HFFc6 (cell line): ENCODE measurements around the gene CPD. TPM values are rescaled to one million over a fixed set of nuclear protein-coding genes. Genes with fewer than 3 reads are reported as not detected.
A peak's percentile ranks its signal among the peaks of the same experiment; 100 is the strongest.

Experiments
- DNase-seq: peaks from one replicate; pipeline ENCODE4 v3.0.0-alpha.2; 2018
- H3K27ac Mint-ChIP-seq: 2 replicates; pipeline ENCODE4 v1.8.0; 2020; ENCODE audit warnings: mild to moderate bottlenecking, mixed read lengths
- H3K27me3 Mint-ChIP-seq: 2 replicates; pipeline ENCODE4 v1.8.0; 2021; ENCODE audit warnings: mild to moderate bottlenecking, moderate library complexity, mixed read lengths; ENCODE audit not compliant: insufficient read depth
- H3K36me3 Mint-ChIP-seq: 2 replicates; pipeline ENCODE4 v1.8.0; 2021; ENCODE audit warnings: low read depth, mixed read lengths
- H3K4me1 Mint-ChIP-seq: 2 replicates; pipeline ENCODE4 v1.8.0; 2020; ENCODE audit warnings: low read depth, mixed read lengths
- H3K4me3 Mint-ChIP-seq: 2 replicates; pipeline ENCODE4 v1.8.0; 2020; ENCODE audit warnings: mild to moderate bottlenecking, moderate library complexity, mixed read lengths
- H3K9me3 Mint-ChIP-seq: 2 replicates; pipeline ENCODE4 v1.8.0; 2020; ENCODE audit warnings: mild to moderate bottlenecking, mixed read lengths
- total RNA-seq, 6 experiments: library from RNA; stranded (reverse); fragmentation: NEBNext Ultra II Directional; extraction: Animal tissue kit (Norgen Biotek cat#: 25700); gene quantifications; 2 replicates in 1 of 6; 3 replicates in 5 of 6; pipeline ENCODE4 v1.2.3, GENCODE V29; 2021
- TF ChIP-seq, protein P1 (sequence below): fragments of 200-600 bp; sonication (generic); IDR thresholded peaks from 2 replicates; pipeline ENCODE4 v1.5.0; 2021; ENCODE audit warnings: antibody characterized with exemption, mild to moderate bottlenecking

CPD gene
- total RNA-seq, 6 experiments from 2014 or later: 45.9 to 57.4 (median 49.7) TPM

DNA sequence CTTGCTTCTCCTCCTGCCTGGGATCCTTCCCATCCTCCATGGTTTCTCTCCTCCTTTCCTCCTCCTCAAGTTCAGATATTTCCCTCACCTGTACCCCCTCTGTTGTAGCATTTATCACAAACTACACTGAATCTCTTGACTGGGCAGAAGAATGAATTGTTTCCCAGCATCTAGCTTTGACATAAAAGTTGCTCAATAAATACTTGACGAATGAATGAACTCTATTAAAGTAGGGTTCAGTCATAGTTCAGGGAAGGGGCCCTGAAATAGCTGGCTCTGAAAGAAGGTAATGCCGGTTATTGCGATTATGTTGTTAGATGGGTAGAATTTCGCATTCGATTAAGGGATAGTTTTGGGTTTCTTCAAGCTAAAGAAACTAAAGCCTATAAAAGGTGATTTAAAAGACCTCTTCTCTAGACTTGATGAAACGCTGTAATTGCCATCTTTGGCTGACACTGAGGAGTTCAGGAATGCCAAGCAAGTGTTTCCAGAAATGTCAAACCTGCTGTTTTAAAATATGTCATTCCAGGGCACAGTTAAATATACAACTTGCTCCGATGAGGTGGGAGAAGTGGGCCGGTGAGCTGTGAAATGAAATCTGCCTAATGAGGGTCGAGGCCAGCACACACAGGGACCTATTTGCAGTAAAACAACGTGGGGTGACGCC is 1.0 kb upstream of the CPD start:
- Mint-ChIP-seq H3K4me3 (peak overlapping the region; percentile 92), H3K36me3 (no peaks in the 10 kb centered on the region), H3K27me3 (peaks cover 6% of the 10 kb centered on the region), H3K4me1 (peaks cover 60% of the 10 kb centered on the region), H3K27ac (no peak overlapping the region), H3K9me3 (no peaks in the 10 kb centered on the region)
- no peak for DNase-seq
- TF ChIP-seq, protein P1, sequence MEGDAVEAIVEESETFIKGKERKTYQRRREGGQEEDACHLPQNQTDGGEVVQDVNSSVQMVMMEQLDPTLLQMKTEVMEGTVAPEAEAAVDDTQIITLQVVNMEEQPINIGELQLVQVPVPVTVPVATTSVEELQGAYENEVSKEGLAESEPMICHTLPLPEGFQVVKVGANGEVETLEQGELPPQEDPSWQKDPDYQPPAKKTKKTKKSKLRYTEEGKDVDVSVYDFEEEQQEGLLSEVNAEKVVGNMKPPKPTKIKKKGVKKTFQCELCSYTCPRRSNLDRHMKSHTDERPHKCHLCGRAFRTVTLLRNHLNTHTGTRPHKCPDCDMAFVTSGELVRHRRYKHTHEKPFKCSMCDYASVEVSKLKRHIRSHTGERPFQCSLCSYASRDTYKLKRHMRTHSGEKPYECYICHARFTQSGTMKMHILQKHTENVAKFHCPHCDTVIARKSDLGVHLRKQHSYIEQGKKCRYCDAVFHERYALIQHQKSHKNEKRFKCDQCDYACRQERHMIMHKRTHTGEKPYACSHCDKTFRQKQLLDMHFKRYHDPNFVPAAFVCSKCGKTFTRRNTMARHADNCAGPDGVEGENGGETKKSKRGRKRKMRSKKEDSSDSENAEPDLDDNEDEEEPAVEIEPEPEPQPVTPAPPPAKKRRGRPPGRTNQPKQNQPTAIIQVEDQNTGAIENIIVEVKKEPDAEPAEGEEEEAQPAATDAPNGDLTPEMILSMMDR: no peak

- peaks cover 60% of the 10 kb centered on the region for H3K4me1 Mint-ChIP-seq
- DNase-seq: no peak
- no peaks in the 10 kb centered on the region for H3K36me3 Mint-ChIP-seq
These were observed 394 bp upstream of the CPD start for GRCh38 chr17:30378241-30378824.

GRCh38 chr17:30379303-30379902 is 676 bp downstream of the CPD start:
- H3K36me3 Mint-ChIP-seq: no peaks in the 10 kb centered on the region

More at GRCh38 chr17:30378241-30378824, 394 bp upstream of the CPD start:
- TF ChIP-seq, protein P1: no peak
- peak overlapping the region; percentile 92 for H3K4me3 Mint-ChIP-seq
- peak overlapping the region; percentile 80 for H3K27ac Mint-ChIP-seq
- H3K9me3 Mint-ChIP-seq: no peaks in the 10 kb centered on the region
- H3K27me3 Mint-ChIP-seq: peaks cover 6% of the 10 kb centered on the region

DNA sequence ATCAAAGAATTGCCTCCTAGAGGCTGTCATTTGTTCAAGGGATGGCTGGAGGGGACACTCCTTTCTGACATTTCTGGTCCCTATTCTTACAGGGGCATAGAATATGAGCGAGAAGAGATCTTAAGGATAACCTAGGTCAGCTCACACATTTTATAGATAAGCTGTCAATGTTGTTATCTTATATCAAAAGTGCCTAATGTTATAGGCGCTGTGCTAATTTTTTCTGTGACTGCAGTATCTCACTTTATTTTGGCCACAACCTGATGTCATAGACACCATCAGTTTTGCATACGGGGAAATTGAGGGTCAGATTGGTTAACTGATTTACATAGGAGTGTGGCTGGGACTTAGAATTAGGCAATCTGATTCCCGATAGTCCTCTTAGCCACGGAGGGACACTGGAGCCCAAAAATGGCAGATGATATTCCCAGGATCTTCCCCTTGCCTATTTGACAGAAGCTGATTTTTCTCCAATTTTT is 1.2 kb downstream of the CPD start:
- TF ChIP-seq, protein P1: no peak
- Mint-ChIP-seq H3K4me3 (peak overlapping the region; percentile 91), H3K4me1 (peaks cover 63% of the 10 kb centered on the region), H3K9me3 (no peaks in the 10 kb centered on the region), H3K27me3 (no peaks in the 10 kb centered on the region; the same call in none of the 2 replicates), H3K27ac (peak overlapping the region; percentile 44; the same call in 1 of the 2 replicates), H3K36me3 (no peaks in the 10 kb centered on the region)
- peak; percentile 7 for DNase-seq

More at GRCh38 chr17:30379303-30379902, 676 bp downstream of the CPD start:
- DNase-seq: no peak
- Mint-ChIP-seq H3K27ac (peak overlapping the region; percentile 44; the same call in 1 of the 2 replicates), H3K4me3 (peak overlapping the region; percentile 91), H3K27me3 (peaks cover under 1% of the 10 kb centered on the region), H3K9me3 (no peaks in the 10 kb centered on the region), H3K4me1 (peaks cover 63% of the 10 kb centered on the region)
- TF ChIP-seq, protein P1: no peak

GRCh38 chr17:30380643-30381339 is 2.1 kb downstream of the CPD start:
- no peaks in the 10 kb centered on the region; the same call in none of the 2 replicates for H3K27me3 Mint-ChIP-seq
- H3K4me3 Mint-ChIP-seq: peak overlapping the region; percentile 91
- TF ChIP-seq, protein P1: no peak
- no peak overlapping the region for H3K27ac Mint-ChIP-seq
- H3K4me1 Mint-ChIP-seq: peaks cover 63% of the 10 kb centered on the region
- no peaks in the 10 kb centered on the region for H3K9me3 Mint-ChIP-seq
- no peak for DNase-seq
- H3K36me3 Mint-ChIP-seq: peaks cover 5% of the 10 kb centered on the region; the same call in 1 of the 2 replicates
